A673 (cell line): Measurements from ENCODE around the gene EFCAB5. TPM values are rescaled to one million over a fixed set of nuclear protein-coding genes. Genes with fewer than 3 reads are reported as not detected.

ENCODE experiments used
- BruUV-seq: library from RNA; stranded (reverse); fragments of 400-500 nt; replicated peaks from 2 replicates; lab custom pipeline; 2021; lab: Mats Ljungman, UMichigan
- CTCF ChIA-PET: fragments of 300-600 bp; sonication (Branson Sonifier 250); formaldehyde crosslinking; loops from one replicate; lab custom pipeline; 2022; ENCODE audit warnings: antibody characterized with exemption; lab: Charles Lee
- POLR2A ChIA-PET: fragments of 300-600 bp; sonication (Branson Sonifier 250); formaldehyde crosslinking; loops from one replicate; lab custom pipeline; 2022; ENCODE audit warnings: antibody characterized with exemption; ENCODE audit not compliant: low non-redundant PET; lab: Charles Lee
- DNase-seq: peaks from one replicate; pipeline ENCODE4 v3.0.0-alpha.2; 2015; ENCODE audit warnings: low spot score
- H3K27ac ChIP-seq: fragments of 200-600 bp; sonication (generic); 2 replicates; pipeline ENCODE4 v1.5.1; 2016; ENCODE audit warnings: mixed run types, low read depth, mild to moderate bottlenecking, mixed read lengths, antibody characterized with exemption, low read length; ENCODE audit not compliant: poor library complexity, severe bottlenecking
- H3K27me3 ChIP-seq: fragments of 200-600 bp; sonication (generic); replicated peaks from 2 replicates; pipeline ENCODE4 v1.6.1; 2017; ENCODE audit warnings: mixed run types, low read depth, mild to moderate bottlenecking, mixed read lengths, antibody characterized with exemption, low read length; ENCODE audit not compliant: insufficient read depth, poor library complexity
- H3K36me3 ChIP-seq: fragments of 200-600 bp; sonication (generic); 2 replicates; pipeline ENCODE4 v1.6.1; 2016; ENCODE audit warnings: mixed run types, mild to moderate bottlenecking, mixed read lengths, antibody characterized with exemption, low read length; ENCODE audit not compliant: insufficient read depth, poor library complexity, severe bottlenecking
- H3K4me1 ChIP-seq: fragments of 200-600 bp; sonication (generic); 2 replicates; pipeline ENCODE4 v1.6.1; 2017; ENCODE audit warnings: mixed run types, mild to moderate bottlenecking, mixed read lengths, antibody characterized with exemption, low read length; ENCODE audit not compliant: insufficient read depth, poor library complexity, severe bottlenecking
- H3K4me3 ChIP-seq: fragments of 200-600 bp; sonication (generic); 2 replicates; pipeline ENCODE4 v1.5.1; 2016; ENCODE audit warnings: low read depth, mixed run types, mild to moderate bottlenecking, mixed read lengths, low read length; ENCODE audit not compliant: poor library complexity, severe bottlenecking
- H3K9me3 ChIP-seq: fragments of 200-600 bp; sonication (generic); 2 replicates; pipeline ENCODE4 v1.6.1; 2016; ENCODE audit warnings: mixed run types, low read depth, mild to moderate bottlenecking, mixed read lengths, antibody characterized with exemption, low read length; ENCODE audit not compliant: poor library complexity, severe bottlenecking
- CTCF ChIP-seq: fragments of 300-800, 200-600 bp; sonication (generic); conservative IDR thresholded peaks from 2 replicates; pipeline ENCODE4 v1.5.1; 2017; ENCODE audit warnings: low read depth, mild to moderate bottlenecking, antibody characterized with exemption, low read length, moderate library complexity, mixed read lengths
- EZH2 ChIP-seq: fragments of 200-600 bp; sonication (generic); IDR thresholded peaks from 2 replicates; pipeline ENCODE4 v1.6.1; 2017; ENCODE audit warnings: borderline replicate concordance, low read depth, mild to moderate bottlenecking, mixed read lengths, antibody characterized with exemption, low read length; ENCODE audit not compliant: poor library complexity, severe bottlenecking
- intact Hi-C: fragments of 100-400 bp; cut with micrococcal nuclease; formaldehyde crosslinking; loops from one replicate; pipeline ENCODE4 v1.10.0; 2022; ENCODE audit not compliant: unreplicated experiment
- microRNA-seq: library from miRNA; unstranded; fragments of <30 nt; microRNA quantifications from one replicate; pipeline ENCODE4 v1.2.0, GENCODE V29; 2021
- total RNA-seq: library from RNA; stranded (reverse); gene quantifications from 2 replicates; pipeline ENCODE4 v1.2.3, GENCODE V29; 2021

The EFCAB5 gene
- total RNA-seq, 1 experiment from 2014 or later: 2.8 TPM

GRCh38 chr17:30151471-30151870 is 210.0 kb downstream of the EFCAB5 start:
- Histone ChIP-seq H3K9me3 (no peaks in the 10 kb centered on the region), H3K27me3 (no peaks in the 10 kb centered on the region), H3K4me1 (peaks cover 7% of the 10 kb centered on the region), H3K4me3 (no peak overlapping the region), H3K27ac (no peak overlapping the region), H3K36me3 (peaks cover 5% of the 10 kb centered on the region)
- POLR2A ChIA-PET: no interaction called here
- no TSS peak for BruUV-seq
- intact Hi-C loops: no loop called here
- DNase-seq: no peak
- TF ChIP-seq EZH2 (no peak), CTCF (no peak)
- CTCF ChIA-PET: no interaction called here

GRCh38 chr17:30153463-30153862 is 212.0 kb downstream of the EFCAB5 start:
- POLR2A ChIA-PET: no interaction called here
- no peaks in the 10 kb centered on the region for H3K27me3 ChIP-seq
- H3K27ac ChIP-seq: no peak overlapping the region
- peaks cover 8% of the 10 kb centered on the region for H3K4me1 ChIP-seq
- peaks cover 5% of the 10 kb centered on the region for H3K36me3 ChIP-seq
- BruUV-seq: no TSS peak
- no peak overlapping the region for H3K4me3 ChIP-seq
- no peak for DNase-seq
- no peak for TF ChIP-seq CTCF
- no peak for TF ChIP-seq EZH2
- no peaks in the 10 kb centered on the region for H3K9me3 ChIP-seq
- CTCF ChIA-PET: no interaction called here
- intact Hi-C loops: no loop called here

- ChIA-PET POLR2A (no interaction called here), CTCF (no interaction called here)
- H3K36me3 ChIP-seq: peaks cover 17% of the 10 kb centered on the region
- H3K27me3 ChIP-seq: no peaks in the 10 kb centered on the region
- no peak overlapping the region for H3K27ac ChIP-seq
- TF ChIP-seq EZH2: no peak
- no peak for TF ChIP-seq CTCF
- no peak for DNase-seq
- no TSS peak for BruUV-seq
- H3K4me3 ChIP-seq: no peak overlapping the region
- peaks cover 8% of the 10 kb centered on the region for H3K4me1 ChIP-seq
- intact Hi-C loops: no loop called here
- peaks cover 4% of the 10 kb centered on the region for H3K9me3 ChIP-seq
These were observed 214.0 kb downstream of the EFCAB5 start for GRCh38 chr17:30155389-30155788.

Small RNAs within 50 kb of the gene (microRNA-seq; reads per million reads assigned to microRNA genes)
- not detected for gene MIR423

Other genes starting within 250 kb of the EFCAB5 start
- gene SSH2, start 11.4 kb upstream of the EFCAB5 start, total RNA-seq: 75.5 and 83.8 TPM in 2 replicates
- gene NSRP1, start 175.2 kb downstream of the EFCAB5 start, total RNA-seq: 43.5 and 50.5 TPM in 2 replicates